Stimulated activated CD8-positive, alpha-beta memory T cell treated with anti-CD3 and anti-CD28 coated beads, Interleukin-7, amount 100 ng/mL, for 1 hour (primary cell): ENCODE results near the gene CRX.
A peak's percentile ranks its signal among the peaks of the same experiment; 100 is the strongest.
"Not testable (repeated sequence)": the region's sequence is repeated elsewhere in the genome, so short reads cannot be mapped to it uniquely, and the experiment has no call there.

Source experiments
- DNase-seq, 2 donors: peaks; one replicate each; pipeline ENCODE4 v3.0.0-alpha.2; 2020; ENCODE audit warnings: low read depth in 2 of 2

CRX gene

DNA sequence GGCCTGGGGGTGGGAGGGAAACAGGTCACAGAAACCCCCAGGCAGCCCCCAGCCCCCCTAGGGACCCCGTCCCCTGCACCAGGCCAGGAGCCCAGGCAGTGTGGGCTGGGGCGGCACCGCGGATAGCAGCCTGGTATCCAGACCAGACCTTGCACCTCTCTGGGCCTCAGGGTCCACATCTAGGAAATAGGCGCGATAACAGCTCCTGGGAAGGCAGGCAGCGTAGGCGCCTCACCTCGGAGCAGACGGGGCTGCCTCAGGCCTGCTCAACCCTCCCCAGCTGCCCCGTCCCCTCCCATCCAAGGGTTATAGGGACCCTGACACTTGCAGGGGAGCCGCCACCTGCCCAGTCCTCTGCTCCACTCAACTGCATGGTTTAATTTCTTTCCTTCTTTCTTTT lies 18.1 kb upstream of the CRX start:
- not testable (repeated sequence) for DNase-seq

DNA sequence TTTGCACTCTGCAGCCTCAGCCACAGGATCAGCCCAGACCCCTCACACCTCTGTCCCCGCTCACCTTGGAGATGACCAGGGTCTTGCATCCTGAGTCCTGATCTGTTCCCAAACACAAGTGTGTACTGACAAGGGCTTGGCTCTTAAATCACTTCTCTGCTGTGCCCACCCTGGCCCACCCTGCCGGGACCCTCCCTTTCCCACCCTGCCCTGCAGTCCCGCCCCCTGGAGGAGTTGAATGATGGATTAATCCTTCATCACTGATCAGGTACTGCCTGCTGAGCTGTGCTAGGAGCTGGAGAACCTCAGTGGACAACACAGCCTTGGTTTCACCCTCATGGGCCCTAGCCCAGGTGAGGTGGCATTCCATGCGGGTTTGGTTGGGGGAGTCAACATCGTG lies 17.3 kb upstream of the CRX start, which contains the start of gene TPRX1:
TPRX1 (minus strand) TSS at position 101 of the 400 bp plus-strand sequence; CDS start at position 89, 12 bp downstream.
- DNase-seq: not testable (repeated sequence)

DNA sequence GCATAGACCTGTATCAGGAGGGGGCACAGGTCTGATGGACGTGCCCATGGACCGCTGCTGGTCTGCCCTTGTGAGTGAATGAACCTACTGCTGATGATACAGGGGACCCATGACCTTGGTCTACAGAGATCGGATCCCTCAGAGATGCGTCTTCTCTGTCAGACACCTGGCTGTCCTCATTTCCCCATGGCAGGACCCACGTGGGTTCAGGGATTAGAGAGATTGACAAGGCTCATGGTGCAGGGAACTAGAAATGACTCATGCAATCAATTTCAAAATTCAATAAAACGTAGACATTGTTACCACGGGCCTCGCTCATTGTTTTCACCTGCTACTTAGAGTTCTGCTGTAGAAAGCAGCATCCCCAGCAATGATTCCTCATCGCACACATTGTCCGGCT lies 16.4 kb upstream of the CRX start:
- no peak for DNase-seq

DNA sequence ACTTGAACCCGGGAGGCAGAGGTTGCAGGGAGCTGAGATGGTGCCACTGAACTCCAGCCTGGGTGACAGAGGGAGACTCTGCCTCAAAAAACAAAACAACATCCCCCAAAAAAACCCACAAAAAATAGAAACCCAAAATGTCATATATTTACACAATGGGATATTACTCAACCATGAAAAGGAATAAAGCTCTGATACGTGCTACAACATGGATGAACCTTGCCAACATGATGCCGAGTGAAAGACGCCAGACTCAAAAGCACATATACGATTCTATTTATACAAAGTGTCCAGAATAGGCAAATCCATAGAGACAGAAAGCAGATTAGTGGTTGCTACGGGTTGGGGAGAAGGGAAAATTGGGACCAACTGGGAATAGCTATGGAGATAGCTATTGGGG lies 15.3 kb upstream of the CRX start:
- DNase-seq: no peak

DNA sequence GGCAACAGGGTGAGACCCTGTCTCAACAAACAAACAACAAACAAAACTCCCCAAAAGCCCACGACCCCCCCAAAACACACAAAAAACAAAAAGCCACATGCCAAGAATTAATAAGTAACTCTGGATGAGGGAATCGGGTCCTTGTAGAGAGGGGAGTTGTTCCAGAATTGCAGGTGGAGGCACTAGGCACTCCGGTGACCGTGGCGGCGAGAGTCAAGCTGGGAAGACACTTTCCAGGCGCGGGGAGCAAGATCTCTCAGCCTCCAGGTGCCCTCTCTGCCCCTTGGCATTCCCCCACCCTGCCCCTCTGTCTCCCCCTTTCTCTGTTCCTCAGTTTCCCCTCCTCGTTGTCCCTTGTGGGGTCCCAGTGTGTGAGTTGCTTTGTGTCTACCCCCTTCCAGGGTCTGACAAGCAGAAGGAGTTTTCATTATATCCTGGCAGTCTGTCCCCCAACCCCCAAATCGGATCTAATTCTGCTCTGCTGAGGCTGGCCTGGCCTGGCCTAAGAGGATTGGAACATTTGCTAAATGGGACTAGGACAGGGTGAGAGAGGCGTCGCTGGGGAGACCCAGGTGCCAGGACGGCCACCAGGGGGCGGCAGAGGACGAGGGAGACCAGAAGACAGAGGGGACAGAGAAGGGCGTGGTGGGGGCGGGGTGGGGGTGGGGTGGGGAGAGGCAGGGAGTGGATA lies 8.3 kb upstream of the CRX start:
- DNase-seq: peak; percentile 39 to 65

DNA sequence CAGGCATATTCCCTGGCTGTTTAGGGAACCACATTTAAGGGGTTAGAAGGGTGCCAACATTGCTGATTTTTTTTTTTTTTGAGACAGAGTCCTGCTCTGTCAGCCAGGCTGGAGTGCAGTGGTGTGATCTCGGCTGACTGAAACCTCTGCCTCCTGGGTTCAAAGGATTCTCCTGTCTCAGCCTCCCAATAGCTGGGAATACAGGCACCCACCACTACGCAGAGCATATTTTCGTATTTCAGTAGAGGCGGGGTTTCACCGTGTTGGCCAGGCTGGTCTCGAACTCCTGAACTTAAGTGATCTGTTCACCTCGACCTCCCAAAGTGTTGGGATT lies 7.8 kb upstream of the CRX start:
- no peak for DNase-seq

DNA sequence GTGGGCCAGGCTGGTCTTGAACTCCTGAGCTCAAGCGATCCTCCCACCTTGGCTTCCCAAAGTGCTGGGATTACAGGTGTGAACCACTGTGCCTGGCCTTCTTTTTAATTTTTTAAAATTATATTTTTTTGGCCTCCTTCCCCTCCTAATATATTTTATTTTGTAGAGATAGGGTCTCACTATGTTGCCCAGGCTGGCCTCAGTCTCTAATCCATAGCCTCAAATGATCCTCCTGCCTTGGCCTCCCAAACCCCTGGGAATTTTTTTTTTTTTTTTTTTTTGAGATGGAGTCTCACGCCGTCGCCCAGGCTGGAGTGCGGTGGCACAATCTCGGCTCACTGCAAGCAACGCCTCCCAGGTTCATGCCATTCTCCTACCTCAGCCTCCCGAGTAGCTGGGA lies 5.5 kb upstream of the CRX start:
- not testable (repeated sequence) for DNase-seq

DNA sequence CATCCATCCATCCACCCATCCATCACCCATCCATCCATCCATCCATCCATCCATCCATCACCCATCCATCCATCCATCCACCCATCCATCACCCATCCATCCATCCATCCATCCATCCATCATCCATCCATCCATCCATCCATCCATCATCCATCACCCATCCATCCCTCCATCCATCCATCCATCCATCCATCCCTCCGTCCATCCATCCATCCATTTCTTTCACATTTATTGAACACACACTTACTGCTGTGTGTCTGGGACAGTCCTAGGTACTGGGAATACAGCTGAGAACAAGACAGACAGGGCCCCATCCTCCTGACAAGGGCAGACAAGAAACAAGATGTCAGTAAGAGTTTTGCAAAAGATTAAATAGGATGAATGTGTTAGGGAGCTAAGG lies 3.5 kb upstream of the CRX start:
- DNase-seq: not testable (repeated sequence)

DNA sequence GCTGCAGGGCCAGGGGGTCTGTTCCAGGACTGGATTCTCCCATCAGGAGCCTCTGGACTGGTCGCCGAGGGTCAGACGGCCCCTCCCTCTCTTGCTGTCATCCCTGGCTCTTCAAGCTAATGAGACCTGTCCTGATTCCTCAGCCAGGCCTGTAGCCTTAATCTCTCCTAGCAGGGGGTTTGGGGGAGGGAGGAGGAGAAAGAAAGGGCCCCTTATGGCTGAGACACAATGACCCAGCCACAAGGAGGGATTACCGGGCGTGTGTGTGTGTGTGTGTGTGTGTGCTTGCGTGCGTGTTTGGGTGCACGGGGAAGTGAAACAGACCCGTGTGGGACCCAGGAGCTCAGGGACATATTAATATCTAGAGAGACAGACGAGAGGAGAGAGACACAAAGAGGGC lies 1.9 kb upstream of the CRX start:
- no peak for DNase-seq

DNA sequence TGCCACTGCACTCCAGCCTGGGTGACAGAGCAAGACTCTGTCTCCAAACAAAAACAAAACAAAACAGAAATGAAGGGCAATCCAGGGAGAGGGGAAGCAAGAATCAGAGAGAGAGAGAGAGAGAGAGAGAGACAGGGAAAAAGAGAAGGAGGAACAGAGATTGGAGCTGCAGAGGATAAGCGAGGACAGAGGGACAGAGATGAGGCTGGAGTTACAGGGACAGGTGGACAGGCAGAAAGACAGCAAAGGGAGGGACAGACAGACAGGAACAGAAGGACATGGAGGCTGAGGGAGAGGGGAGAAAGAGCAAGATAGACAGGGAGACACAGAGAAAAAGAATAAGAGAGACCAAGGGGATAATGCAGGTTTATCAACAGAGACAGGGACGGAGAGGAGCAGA lies 1.3 kb upstream of the CRX start:
- no peak for DNase-seq

DNA sequence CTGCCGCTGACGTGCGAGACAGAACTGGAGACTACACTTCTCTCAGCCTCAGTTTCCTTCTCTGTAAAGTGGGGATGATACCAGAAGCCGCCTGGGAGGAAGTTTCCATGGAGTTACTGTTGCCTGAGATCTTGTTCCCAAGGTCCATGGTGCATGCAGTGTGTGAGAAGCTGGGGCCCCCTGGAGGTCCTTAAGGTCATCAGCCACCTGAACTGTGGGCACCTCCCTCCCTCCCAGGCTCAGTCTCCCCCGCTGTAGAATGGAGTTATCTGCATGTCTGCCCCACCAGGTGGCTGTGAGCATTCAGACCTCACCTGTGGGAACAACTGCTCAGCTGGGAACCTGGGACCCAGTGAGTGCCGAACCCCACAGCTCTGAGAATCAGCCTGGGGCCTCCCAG lies 2.7 kb downstream of the CRX start:
- DNase-seq: no peak

DNA sequence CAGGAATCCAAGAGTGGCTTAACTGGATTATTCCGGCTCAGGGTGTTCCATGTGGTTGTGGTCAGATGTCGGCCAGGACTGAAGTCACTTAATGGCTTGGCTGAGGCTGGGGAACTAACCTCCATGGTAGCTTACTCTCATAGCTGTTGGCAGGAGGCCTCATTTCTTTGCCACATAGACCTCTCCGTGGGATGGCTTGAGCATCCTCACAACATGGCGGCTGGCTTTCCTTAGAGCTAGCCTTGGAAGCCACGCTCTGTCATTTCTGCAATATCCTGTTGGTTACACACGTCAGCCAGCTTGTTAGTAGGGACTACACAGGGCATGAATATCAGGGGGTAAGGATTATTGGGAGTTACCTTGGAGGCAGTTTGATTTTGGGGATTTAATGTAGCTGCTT lies 5.1 kb downstream of the CRX start:
- no peak for DNase-seq

DNA sequence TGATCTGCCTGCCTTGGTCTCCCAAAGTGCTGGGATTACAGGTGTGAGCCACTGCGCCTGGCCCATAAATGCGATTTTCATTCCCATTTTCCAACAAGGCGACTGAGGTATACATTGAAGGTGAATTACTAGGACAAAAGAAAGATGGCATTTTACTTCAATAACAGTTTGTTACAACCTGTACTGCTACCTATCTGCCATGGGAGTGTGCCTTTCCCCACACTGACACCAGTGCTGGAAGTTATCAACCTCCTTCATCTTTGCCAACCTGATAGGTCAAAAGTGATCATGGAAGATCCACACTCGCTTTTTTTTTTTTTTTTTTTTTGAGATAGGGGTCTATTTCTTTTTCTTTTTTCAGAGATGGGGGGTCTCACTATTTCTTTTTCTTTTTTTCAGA lies 11.0 kb downstream of the CRX start:
- DNase-seq: no peak

DNA sequence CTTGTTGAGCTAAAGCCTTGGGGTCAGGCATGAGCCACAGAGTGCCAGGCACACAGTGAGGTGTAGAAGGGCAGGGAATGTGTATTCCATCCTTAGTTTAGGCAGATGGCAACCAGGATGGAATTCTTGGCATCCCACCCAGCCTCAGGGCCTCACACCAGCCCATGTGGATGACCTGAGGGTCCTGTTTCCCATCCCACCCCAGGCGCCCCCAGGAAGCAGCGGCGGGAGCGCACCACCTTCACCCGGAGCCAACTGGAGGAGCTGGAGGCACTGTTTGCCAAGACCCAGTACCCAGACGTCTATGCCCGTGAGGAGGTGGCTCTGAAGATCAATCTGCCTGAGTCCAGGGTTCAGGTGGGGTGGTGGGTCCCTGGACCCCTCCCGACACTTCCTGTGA lies 14.3 kb downstream of the CRX start:
- no peak for DNase-seq

DNA sequence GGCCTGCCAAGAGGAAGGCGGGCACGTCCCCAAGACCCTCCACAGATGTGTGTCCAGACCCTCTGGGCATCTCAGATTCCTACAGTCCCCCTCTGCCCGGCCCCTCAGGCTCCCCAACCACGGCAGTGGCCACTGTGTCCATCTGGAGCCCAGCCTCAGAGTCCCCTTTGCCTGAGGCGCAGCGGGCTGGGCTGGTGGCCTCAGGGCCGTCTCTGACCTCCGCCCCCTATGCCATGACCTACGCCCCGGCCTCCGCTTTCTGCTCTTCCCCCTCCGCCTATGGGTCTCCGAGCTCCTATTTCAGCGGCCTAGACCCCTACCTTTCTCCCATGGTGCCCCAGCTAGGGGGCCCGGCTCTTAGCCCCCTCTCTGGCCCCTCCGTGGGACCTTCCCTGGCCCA lies 17.7 kb downstream of the CRX start:
- no peak for DNase-seq

DNA sequence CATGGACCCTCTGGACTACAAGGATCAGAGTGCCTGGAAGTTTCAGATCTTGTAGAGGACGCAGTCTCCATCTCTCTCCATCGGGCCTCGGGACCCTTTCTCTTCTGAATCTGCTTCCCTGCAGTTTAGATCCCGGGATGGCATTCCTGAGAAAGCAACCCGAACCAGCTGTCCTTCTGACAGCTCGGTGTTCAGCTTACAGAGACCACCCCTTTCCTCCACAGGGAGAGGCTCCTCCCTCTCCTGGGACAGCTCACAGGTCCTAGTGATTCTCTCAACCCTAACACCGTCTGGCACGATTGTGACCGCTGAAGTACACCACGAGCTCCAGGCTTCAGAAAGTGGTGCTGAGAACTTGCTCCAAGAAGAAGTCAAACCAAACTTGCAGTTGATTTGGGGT lies 18.2 kb downstream of the CRX start:
- no peak for DNase-seq

DNA sequence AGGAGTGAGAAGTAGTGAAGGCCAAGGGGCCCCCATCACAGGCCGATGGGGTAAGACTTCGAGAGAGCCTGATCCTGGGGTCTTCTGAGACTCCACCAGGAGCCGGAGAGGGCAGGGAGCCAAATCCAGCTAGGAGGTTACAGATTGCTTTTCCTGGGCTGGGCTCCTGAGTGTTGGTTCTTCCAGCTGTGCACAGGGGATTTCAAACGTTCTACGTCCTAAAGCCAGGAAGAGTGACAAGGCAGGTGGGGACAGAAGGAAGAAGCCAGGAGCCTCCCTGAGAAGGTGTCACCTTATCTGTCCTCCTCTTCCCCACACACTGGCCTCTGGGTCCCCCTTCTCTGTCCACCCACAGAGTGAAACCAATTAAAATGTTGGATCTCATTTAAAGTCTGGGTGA lies 21.2 kb downstream of the CRX start:
- no peak for DNase-seq

DNA sequence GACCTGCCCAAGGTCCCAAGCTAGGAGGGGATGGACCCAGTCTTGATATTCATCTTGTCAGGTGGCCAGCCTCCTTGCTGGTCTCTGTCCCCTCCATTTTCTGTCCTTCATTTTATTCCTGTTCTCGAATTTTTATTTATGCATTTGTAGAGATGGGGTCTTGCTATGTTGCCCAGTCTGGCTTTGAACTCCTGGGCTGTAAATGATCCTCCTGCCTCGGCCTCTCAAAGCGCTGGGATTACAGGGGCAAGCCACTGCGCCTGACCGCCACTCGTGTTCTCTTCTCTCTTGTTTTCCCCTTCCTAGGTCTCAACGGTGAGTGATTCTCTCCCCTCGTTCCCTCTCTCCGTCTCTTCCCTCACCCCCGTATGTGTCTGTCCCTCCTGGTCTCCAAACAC lies 26.7 kb downstream of the CRX start:
- no peak for DNase-seq

DNA sequence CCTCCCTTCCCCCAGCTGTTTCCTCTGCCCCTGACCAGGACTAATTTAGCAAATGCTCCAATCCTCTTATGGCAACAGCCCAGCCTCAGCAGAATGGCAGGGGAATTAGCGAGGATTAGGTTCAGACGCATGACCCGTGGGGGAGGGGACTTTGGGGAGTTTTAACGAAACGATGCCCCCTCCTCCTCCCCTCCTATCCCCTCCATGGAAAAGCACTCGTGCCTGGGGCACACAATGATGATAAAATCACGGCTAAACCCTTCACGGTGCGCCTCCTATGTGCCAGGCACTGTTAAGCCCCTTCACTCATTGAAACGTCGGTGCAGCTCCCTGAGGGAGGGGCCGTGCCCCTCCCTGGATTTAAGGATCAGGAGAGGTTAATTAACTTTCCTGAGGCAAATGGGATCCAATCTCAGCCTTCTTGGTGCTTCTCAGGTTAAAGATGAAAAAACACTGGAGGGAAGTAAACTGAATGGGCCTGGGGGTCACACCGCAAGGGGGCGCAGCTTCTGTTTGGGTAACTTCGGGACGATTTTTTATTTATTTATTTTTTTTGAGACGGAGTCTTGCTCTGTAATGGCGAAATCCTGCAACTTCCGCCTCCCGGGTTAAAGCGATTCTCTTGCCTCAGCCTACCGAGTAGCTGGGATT lies 27.2 kb downstream of the CRX start:
- DNase-seq: no peak

DNA sequence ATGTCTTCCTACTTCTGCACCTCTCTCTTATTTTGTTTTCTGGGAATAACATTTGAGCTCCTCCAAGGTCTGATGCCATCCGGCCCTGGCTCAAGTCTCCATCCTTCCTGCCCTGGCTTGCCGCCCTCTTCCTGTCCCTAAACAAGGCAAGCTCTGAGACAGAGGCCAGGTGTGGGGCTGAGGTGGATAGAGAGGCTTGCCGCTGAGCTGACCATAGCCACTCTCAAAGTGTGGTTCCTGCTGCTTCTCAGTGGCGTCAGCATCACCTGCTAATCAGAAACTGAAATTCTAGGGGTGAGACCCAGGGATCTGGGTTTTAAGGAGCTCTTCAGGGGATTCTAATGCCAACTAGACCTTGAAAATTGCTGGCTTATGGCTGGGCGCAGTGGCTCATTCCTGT lies 31.3 kb downstream of the CRX start:
- DNase-seq: no peak

DNA sequence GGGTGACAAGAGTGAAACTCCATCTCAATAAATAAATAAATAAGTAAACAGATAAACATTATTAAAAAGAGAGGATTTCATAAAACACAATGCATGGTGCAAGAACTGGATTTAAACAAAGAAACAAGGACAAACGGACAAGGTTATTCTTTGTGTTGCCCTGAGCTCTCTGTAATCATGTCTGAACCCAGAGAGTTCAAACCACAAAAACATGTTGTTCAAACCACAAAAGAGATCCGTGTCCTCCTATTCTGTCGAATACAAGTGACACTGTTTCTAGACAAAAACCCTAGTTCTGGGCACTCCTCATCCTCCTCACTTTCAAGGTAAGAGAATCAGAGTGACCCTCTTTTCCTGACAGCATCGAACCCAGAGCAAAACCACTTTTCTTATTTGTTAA lies 32.7 kb downstream of the CRX start:
- no peak for DNase-seq

DNA sequence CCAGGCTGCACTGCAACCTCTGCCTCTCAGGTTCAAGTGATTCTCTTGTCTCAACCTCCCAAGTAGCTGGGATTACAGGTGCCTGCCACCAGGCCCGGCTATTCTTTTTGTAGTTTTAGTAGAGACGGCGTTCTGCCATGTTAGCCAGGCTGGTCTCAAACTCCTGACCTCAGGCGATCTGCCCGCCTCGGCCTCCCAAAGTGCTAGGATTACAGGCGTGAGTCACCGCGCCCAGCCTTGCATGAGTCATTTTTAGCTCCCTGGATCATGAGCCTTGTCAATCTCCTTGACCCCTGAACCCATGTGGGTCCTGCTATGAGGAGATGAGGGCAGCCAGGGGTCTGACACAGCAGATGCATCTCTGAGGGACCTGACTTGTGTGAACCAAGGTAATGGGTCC lies 36.5 kb downstream of the CRX start:
- DNase-seq: not testable (repeated sequence)

DNA sequence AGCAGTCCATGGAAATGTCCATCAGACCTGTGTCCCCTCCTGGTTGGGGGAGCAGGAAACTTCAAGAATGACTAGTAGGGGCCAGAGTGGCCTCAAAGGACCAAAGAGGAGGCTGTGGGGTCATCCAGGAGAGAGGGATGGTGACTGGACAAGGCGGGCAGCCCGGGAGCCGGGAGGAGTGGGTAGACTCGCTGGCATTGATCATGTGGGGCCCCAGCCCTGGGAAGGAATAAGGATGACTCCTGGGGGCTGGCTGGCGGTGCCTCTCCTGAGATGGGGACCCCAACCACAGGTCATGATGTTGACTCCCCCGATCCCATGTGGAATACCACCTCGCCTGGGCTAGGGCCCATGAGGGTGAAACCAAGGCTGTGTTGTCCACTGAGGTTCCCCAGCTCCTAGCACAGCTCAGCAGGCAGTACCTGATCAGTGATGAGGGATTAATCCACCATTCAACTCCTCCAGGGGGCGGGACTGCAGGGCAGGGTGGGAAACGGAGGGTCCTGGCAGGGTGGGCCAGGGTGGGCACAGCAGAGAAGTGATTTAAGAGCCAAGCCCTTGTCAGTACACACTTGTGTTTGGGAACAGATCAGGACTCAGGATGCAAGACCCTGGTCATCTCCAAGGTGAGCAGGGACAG lies 37.0 kb downstream of the CRX start, which contains the start of gene TPRX2:
TPRX2 (plus strand) TSS at position 590 of the 640 bp plus-strand sequence; CDS start at position 602, 12 bp downstream.
- not testable (repeated sequence) for DNase-seq
